ENCODE data around the gene IVD.

The IVD gene

GRCh38 chr15:40460404-40460803 lies 54.8 kb downstream of the IVD start:
- H3K4me3 ChIP-seq, result no peak overlapping the region
- H3K27ac ChIP-seq, result no peak overlapping the region
- no peak for DNase-seq (ENCODE audit: low spot score)
- no peak for TF ChIP-seq CTCF (IDR thresholded peaks at IDR 0.05)

GRCh38 chr15:40461958-40462357 lies 56.4 kb downstream of the IVD start:
- Histone ChIP-seq H3K4me3 (no peak overlapping the region), H3K27ac (no peak overlapping the region)
- DNase-seq (ENCODE audit: low spot score), result no peak
- TF ChIP-seq CTCF (IDR thresholded peaks at IDR 0.05), result no peak

- no peak for TF ChIP-seq CTCF (IDR thresholded peaks at IDR 0.05)
- no peak for DNase-seq (ENCODE audit: low spot score)
- Histone ChIP-seq H3K27ac (no peak overlapping the region), H3K4me3 (no peak overlapping the region)
These were observed 57.7 kb downstream of the IVD start for GRCh38 chr15:40463279-40463678.

- no peak for TF ChIP-seq CTCF (IDR thresholded peaks at IDR 0.05)
- Histone ChIP-seq H3K4me3 (no peak overlapping the region), H3K27ac (no peak overlapping the region)
- no peak for DNase-seq (ENCODE audit: low spot score)
These were observed 58.4 kb downstream of the IVD start for GRCh38 chr15:40463886-40464545.

- H3K27ac ChIP-seq, result no peak overlapping the region
- TF ChIP-seq CTCF (IDR thresholded peaks at IDR 0.05), result no peak
- DNase-seq (ENCODE audit: low spot score), result no peak
- no peak overlapping the region for H3K4me3 ChIP-seq
These were observed 59.1 kb downstream of the IVD start for GRCh38 chr15:40464595-40465185.

GRCh38 chr15:40465939-40466338 lies 60.3 kb downstream of the IVD start:
- no peak overlapping the region for H3K4me3 ChIP-seq
- DNase-seq (ENCODE audit: low spot score), result no peak
- no peak overlapping the region for H3K27ac ChIP-seq
- TF ChIP-seq CTCF (IDR thresholded peaks at IDR 0.05), result no peak
